ENCODE data around the gene ACAP1. TPM values are rescaled to one million over a fixed set of nuclear protein-coding genes. Genes with fewer than 3 reads are reported as not detected.

Gene ACAP1
- total and polyA plus RNA-seq, 9 of the 15 experiments (the other 6 are each of a cell fraction or from before 2014, with no cell fraction given): 0.15 to 8.5 (median 2.4) TPM

DNA sequence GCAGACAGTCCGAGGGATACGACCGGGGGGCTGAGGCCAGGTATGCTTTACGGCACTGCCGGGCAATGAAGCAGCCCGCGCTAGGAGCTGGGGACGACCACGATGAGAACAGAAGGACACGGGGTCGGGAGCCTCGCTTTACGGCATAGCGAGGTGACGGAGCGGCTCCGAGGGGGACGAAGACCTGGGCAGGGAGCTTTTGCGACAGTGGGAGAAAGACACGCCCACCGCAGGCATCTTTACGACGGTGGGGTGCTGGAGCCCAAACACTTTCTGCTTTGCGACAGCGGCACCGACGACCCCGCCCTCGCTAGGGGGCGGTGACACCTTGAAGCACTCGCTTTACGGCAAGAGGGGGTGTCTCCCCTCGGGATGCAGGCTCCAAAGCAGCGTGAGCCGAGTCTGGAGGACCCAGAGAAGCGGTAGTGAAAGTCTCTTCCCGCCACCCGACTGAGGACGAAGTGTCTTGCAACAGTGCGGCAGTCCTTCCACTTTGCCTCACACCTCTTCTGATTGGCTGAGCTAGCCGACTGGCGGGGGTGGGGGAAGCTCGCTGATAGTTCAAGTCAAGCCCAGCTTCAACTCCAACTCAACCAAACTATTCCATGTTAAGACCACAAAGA lies 6.8 kb upstream of the ACAP1 start (continued):
- no peak for TF ChIP-seq POLR2H (tag; IDR thresholded peaks at IDR 0.05; ENCODE audit: low read depth)
- no peak for TF ChIP-seq CHD2 (IDR thresholded peaks at IDR 0.05; ENCODE audit: low read depth, low read length)
- TF ChIP-seq BMI1 (IDR thresholded peaks at IDR 0.05; ENCODE audit: low read length): no peak
- TF ChIP-seq PHF21A (IDR thresholded peaks at IDR 0.05; ENCODE audit: borderline replicate concordance, low read depth): no peak
- TF ChIP-seq E4F1 (CRISPR knock-in tag; IDR thresholded peaks at IDR 0.05; ENCODE audit: borderline replicate concordance): peak; percentile 98
- no peak for TF ChIP-seq NCOA6 (IDR thresholded peaks at IDR 0.05)
- TF ChIP-seq, protein P1, sequence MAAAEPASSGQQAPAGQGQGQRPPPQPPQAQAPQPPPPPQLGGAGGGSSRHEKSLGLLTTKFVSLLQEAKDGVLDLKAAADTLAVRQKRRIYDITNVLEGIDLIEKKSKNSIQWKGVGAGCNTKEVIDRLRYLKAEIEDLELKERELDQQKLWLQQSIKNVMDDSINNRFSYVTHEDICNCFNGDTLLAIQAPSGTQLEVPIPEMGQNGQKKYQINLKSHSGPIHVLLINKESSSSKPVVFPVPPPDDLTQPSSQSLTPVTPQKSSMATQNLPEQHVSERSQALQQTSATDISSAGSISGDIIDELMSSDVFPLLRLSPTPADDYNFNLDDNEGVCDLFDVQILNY (CRISPR knock-in tag; IDR thresholded peaks at IDR 0.05): no peak
- TF ChIP-seq HOMEZ (CRISPR knock-in tag; IDR thresholded peaks at IDR 0.05): no peak
- TF ChIP-seq, protein P2, sequence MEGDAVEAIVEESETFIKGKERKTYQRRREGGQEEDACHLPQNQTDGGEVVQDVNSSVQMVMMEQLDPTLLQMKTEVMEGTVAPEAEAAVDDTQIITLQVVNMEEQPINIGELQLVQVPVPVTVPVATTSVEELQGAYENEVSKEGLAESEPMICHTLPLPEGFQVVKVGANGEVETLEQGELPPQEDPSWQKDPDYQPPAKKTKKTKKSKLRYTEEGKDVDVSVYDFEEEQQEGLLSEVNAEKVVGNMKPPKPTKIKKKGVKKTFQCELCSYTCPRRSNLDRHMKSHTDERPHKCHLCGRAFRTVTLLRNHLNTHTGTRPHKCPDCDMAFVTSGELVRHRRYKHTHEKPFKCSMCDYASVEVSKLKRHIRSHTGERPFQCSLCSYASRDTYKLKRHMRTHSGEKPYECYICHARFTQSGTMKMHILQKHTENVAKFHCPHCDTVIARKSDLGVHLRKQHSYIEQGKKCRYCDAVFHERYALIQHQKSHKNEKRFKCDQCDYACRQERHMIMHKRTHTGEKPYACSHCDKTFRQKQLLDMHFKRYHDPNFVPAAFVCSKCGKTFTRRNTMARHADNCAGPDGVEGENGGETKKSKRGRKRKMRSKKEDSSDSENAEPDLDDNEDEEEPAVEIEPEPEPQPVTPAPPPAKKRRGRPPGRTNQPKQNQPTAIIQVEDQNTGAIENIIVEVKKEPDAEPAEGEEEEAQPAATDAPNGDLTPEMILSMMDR (IDR thresholded peaks at IDR 0.05 in 2 of 3, conservative IDR thresholded peaks at IDR 0.05 in 1 of 3; ENCODE audit: insufficient read depth in 2 of 3, low read depth in 1 of 3, low read length in 3 of 3): no peak
- TF ChIP-seq IRF2 (CRISPR knock-in tag; IDR thresholded peaks at IDR 0.05): no peak
- TF ChIP-seq E2F4 (CRISPR knock-in tag; IDR thresholded peaks at IDR 0.05; ENCODE audit: low read depth): peak; percentile 30; the same call in 1 of the 2 replicates
- 0 out of 4 replicates have a peak, but pooled peaks of 1 of the 2 experiments have one; percentile 50 for TF ChIP-seq ZNF639 (CRISPR knock-in tag; conservative IDR thresholded peaks at IDR 0.05 in 1 of 2, IDR thresholded peaks at IDR 0.05 in 1 of 2)
- TF ChIP-seq MAZ (CRISPR knock-in tag; conservative IDR thresholded peaks at IDR 0.05 in 1 of 2, IDR thresholded peaks at IDR 0.05 in 1 of 2): peak; percentile 47 to 72; a peak in 3 of 4 replicates
- no peak for TF ChIP-seq ZNF436 (CRISPR knock-in tag; IDR thresholded peaks at IDR 0.05)
- no peak for TF ChIP-seq MYNN (IDR thresholded peaks at IDR 0.05)
- no peak for TF ChIP-seq MYNN (CRISPR knock-in tag; IDR thresholded peaks at IDR 0.05)
- no peak for TF ChIP-seq HDAC8 (tag; IDR thresholded peaks at IDR 0.05)
- TF ChIP-seq ZNF551 (CRISPR knock-in tag; IDR thresholded peaks at IDR 0.05): no peak

Data from K562 (cell line).